Measurements from ENCODE around the gene ZNF648.
"Not testable (repeated sequence)": the region's sequence is repeated elsewhere in the genome, so short reads cannot be mapped to it uniquely, and the experiment has no call there.

Gene ZNF648

DNA sequence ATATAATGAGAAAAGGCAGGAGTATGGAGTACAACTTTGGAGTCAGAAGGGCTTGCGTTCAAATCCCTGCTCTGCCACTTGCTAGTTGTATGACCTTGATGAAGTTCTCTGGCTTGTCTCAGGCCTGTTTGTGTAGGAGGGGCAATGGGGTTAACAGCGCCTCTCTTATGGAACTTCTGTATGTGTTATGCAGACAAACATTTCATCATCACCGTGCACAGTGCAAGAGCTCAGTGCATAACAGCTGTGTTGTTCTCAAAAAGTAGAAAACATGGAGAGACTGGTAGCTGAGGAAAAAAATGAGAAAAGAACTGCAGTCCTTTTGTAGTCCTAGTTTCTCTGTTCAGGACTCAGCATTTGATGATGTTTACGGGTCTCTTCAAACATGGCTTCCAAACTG, 10.4 kb upstream of the ZNF648 start:
- no peak for DNase-seq (ENCODE audit: extremely low read depth in 1 of 2, low read depth in 1 of 2)

DNA sequence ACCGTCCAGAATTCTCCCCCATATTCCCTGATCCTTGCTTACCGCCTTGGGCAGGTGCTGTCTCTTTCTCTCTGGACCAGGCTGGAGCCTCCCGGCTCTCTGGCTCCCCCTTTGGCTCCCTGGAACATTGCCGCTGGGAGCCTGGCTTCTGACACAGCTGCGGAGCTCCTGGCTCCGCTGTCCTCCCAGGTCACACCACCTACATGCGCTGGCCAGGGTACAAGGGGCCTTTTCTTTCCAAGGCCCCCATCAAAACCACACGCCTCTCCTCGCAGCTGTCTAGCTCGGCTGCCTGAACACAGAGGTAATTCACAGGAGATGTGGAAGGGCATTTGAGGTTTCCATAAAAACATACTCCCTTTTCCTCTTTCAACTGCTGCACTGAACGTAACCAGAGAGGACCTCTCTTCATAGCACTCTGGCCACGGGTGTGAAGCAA, 7.5 kb upstream of the ZNF648 start:
- no peak for DNase-seq (ENCODE audit: extremely low read depth in 1 of 2, low read depth in 1 of 2)

DNA sequence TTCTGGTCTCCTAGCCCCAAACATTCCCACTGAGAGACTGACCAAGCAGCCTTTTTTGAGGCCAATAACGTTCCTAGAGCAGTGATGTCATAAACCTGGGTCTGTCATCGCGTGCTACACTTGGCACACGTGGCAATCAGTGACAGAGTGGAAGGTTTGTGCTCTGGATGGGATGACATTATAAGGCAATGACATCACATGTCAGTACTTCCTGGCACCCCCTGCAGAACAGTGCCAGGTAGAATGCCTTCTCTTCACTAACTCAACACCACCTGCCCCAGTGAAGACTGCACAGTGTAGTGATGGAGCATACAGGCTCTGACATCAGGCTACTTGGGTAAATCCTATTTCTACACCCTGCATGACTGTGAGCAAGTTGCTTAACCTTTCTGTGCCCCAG, 5.4 kb upstream of the ZNF648 start:
- DNase-seq (ENCODE audit: extremely low read depth in 1 of 2, low read depth in 1 of 2): no peak

DNA sequence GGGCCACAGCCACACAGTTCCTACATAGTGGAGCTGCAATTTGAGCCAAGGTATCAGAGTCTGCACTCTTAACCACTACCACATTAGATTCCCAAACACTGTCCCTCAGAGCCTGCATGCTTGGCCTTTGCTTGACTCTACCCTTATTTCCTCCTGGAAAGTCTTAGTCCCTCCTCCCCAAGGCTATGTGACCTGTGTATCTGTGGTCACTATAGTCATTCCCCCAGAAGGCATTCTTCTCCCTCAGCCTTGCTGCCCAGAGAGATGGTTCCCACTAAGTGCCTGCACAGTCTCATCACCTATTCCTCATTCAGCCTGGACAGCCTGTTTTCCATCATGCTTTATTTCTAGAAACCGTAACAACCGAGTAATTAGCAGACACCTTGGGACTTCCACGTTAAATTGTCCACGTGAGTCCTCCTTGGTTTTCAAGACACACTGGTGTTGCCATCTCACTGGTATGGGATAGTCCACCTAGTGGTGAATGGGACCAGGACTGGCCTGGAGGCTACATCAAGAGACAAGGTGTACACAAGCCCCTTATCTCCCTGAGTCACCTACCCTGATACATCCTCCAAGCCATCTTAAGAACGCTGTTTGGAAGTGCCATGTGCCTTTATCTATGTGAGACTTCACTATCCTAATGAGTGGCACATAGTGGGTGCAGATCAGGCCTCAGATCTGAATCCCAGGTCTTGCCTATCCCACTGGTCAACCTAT, 3.8 kb upstream of the ZNF648 start:
- no peak for DNase-seq (ENCODE audit: extremely low read depth in 1 of 2, low read depth in 1 of 2)

DNA sequence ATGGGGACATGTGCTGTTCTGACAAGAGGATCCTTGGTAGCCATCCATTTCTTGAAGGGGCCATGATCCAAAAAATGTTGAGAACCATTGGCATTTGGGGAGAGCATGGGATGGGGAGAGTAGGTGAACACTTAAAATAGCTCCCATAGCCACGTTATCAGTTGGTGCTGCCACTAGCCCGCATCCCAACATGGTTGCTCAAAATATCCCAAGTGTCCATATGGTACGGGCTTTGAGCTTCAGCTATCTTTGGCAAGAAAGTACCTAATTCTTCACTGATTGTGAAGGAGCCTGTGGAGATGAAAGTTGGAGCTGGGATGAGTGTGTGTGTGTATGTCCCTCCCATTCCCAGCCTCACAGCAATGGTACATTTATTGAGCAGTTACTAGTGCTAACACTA, 3.1 kb upstream of the ZNF648 start:
- no peak for DNase-seq (ENCODE audit: extremely low read depth in 1 of 2, low read depth in 1 of 2)

DNA sequence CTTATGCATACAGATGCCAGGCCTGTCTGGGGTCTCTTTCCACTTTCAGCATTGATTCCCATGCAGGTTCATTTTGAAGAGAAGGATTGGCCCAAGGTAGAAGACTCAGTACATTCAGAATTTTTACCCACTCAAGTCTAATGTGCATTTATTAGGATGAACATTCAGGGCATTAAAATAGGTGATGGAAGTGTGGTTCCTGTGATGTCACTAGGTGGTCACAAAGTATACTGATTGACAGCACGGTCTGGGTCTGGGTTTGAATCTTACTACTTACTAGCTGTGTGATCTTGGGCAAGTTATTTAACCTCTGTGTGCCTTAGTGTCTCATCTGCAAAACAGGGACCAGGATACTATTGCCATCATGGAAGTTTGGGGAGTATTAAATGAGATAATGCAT, 711 bp upstream of the ZNF648 start:
- no peak for DNase-seq (ENCODE audit: extremely low read depth in 1 of 2, low read depth in 1 of 2)

DNA sequence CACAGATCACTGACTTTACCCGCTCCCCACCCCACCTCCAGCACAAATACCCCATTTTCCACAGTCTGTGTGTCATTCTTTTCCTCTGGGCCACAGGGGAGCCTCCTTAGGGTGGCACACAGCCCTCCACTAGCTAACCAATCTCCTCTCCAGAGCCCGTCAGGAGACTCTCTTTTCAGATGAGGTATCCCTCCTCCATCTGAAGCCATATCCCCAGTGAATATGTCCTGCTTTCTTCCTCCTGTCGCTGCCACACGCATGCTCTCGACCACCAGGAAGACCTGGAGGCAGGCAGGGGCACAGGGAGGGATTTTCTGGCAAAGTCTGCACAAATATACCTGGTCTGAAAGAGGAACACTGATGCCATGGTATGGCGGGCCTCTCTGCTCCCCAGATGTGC, 635 bp downstream of the ZNF648 start:
- DNase-seq (ENCODE audit: extremely low read depth in 1 of 2, low read depth in 1 of 2): no peak

DNA sequence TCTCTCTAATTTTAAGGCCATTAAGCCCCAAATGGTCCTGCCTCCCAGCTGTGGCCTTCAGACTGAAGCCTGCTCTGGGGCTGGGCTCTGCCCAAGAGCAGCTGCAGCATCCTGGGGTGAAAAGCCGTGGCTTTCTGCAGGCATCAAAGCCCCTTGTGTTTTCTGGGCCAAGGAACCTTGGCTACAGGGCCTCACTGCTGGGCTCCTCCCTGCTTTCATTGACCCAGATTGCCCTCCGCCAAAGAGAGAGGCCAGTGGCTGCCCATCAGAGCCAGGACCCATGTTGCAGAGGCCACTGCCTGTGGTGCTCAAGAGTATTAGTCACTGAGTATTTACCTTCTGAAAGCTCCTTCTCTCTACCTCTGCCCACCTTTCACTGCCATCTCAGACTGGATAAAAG, 1.6 kb downstream of the ZNF648 start:
- DNase-seq (ENCODE audit: extremely low read depth in 1 of 2, low read depth in 1 of 2): no peak

DNA sequence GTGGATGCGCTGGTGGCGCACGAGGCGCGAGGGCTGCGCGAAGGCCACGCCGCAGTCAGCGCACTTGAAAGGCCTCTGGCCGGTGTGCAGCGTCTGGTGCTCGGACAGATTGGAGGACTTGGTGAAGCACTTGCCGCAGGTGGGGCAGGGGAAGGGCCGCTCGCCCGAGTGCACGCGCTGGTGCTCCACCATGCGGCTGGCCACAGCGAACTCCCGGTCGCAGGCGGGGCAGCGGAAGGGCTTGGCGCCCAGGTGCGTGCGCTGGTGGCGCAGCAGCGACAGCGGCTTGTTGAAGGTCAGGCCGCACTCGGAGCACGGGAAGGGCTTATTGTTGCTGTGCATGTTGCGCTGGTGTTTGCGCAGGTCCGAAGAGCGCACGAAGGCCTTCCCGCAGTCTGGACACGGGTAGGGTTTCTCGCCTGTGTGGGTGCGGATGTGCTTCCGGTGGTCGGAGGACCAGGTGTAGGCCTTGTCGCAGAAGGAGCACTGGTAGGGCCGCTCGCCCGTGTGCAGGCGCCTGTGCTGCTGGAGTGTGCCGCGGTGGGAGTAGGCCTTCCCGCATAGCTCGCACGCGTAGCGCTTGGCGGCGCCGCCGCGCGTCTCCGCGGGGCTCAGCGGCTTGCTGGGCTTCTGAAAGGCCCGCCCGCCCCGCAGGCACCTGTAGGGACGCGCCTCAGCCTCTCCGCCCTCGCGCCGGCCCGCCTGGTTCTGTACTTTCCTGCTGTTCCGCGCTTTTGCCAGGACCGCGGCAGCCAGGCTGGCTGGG, 4.7 kb downstream of the ZNF648 start:
- DNase-seq (ENCODE audit: extremely low read depth in 1 of 2, low read depth in 1 of 2): no peak

DNA sequence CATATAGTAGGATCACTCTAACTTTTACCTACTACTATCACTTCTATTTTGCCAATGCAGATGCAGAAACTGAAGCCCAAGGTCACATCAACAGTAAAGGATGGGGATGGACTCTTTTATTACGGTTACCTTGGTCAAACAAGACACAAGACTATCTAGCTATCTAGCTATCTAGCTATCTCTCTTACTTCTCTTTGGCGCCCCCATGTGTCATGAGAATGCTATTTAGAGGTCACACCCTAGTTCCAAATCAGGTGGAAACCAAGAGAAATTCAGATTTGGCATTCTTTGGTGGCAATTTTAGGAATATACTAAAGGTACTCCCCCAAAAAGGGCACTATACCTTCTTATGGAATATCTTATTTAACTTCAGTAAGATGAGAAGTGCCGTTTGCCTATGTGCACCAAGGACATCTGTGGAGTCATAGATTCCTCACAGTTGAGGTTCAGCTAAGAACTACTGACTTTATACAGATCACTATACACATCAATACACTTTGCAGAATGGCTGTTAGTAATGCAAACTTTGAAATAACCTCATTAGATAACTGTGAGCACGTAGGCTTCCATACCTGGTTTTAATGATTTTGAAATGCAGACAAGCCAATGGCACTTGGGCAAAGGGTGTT, 6.7 kb downstream of the ZNF648 start:
- DNase-seq (ENCODE audit: extremely low read depth in 1 of 2, low read depth in 1 of 2): peak in 1 of 2 donors; percentile 20

DNA sequence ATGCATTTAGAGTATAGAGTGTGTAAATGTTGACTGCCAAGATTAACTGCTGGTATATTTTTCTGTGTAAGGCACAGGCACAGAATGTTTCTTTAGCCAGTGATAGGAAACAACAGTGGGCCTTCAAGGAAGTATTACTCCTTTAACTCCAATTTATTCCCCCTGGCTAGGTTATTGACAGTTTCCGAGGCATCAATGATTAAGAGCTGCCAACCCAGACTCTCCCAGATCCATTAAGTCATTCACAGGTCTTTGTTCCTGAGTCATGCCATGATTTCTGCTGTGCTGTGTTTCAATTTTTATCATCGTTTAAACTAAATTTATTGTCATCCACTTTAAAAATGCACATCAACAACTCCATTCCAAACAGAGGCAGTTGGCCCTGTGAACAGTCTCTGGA, 9.2 kb downstream of the ZNF648 start:
- DNase-seq (ENCODE audit: extremely low read depth in 1 of 2, low read depth in 1 of 2): no peak

DNA sequence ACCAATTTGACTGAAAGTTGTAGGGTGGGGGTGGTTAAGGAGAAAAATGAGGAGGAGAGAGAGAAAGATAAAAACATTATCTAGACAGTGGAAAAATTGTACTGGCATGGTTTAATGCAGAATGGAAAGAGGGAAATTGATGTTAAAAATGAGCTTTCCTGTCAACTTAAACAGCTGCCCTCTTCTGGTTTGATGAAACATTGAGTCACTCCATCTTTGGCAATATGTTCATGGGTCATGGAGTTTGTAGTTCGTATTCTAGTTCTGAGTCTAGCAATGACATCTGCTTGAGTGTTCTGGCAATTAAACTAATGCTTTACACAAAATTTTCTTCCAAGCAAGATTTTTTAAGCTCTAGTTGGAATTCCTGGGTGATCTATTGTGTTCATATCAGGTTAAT, 9.6 kb downstream of the ZNF648 start:
- DNase-seq (ENCODE audit: extremely low read depth in 1 of 2, low read depth in 1 of 2): no peak

DNA sequence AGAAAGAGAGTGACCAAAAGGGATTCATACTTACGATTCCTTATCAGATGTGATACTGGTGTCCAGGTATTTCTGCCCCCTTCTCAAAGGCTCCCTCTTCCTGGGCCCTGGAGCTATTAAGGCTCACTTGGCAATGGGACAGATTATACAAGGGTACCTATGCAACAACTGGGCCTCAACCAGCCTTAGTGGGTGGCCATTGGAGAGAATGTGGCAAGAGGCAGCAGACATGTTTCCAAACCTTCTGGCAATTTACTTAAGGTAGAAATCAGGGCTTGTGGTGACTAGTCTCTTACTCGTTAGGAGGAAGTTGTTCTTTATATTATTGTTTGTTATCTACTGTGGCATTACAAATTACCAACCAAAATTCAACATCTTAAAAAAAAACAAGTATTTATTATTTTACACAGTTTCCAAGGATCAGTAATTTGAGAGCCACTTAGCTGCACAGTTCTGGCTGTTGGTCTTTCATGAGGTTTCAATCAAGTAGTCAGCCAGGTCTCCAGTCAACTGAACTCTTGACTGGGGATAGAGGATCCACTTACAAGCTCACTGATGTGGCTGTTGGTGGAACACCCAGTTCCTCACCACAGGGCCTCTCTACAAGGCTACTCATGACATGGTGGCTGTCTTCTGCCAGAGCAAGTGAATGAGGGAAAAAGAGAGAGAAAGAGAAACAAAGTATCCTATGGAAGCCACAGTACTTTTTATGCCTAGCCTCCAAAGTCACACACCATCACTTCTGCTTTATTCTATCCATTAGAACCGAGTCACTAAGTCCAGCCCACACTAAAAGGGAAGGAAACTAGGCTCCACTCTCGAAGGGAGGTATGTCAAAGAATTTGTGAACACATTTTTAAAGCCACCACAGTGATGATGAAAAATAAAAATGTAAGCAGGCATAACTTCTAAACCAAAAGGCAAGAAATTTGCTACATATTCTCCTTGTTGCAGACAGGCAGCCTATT, 10.7 kb downstream of the ZNF648 start:
- no peak for DNase-seq (ENCODE audit: extremely low read depth in 1 of 2, low read depth in 1 of 2)

DNA sequence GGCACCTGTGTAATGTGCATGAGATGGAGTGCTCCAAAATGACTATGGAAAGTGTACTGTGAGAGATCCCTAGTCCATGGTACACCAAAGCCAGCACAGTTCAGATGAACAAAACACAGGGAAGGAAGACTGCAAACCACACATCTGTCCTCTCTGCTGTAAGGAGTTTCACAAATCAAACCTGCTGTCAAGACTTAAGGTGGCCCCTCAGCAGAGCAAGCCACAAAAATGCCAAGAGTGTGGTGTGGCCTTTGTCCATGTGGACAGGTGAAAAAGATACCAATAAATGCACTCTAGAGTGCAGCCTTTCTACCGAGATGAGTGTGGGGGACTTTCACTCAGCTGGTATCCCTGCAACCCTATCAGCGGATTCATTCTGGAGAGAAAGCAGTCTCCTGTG, 12.9 kb downstream of the ZNF648 start:
- no peak for DNase-seq (ENCODE audit: extremely low read depth in 1 of 2, low read depth in 1 of 2)

DNA sequence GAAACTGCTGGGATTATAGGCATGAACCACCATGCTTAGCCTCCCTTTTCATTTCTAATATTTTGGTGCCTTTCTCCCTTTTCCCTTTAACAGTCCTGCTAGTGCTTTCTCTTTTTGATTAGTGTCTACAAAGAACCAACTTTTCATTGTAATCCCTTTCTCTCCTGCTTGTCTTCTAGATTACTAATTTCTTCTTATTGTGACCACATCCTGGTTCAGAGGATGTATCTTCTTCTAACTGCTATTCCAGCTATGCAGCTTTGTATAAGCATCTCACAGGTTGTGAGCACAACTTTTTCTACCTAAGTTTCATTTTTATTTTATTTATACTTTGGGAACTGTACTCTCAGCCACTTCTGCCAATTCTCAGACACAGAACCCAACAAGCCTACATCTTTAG, 14.7 kb downstream of the ZNF648 start:
- no peak for DNase-seq (ENCODE audit: extremely low read depth in 1 of 2, low read depth in 1 of 2)

DNA sequence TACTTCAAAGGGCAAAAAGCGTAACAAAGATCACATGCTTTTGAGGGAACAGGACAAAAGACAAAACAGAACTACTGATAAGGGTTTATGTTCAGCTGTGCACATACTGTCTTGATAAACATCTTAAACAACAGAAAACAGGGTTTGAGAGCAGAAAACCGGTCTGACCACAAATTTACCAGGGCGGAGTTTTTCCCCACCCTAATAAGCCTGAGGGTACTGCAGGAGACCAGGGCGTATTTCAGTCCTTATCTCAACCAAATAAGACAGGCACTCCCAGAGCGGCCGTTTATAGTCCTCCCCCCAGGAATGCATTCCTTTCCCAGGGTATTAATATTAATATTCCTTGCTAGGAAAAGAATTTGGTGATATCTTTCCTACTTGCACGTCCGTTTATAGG, 16.0 kb downstream of the ZNF648 start:
- DNase-seq (ENCODE audit: extremely low read depth in 1 of 2, low read depth in 1 of 2): not testable (repeated sequence)

DNA sequence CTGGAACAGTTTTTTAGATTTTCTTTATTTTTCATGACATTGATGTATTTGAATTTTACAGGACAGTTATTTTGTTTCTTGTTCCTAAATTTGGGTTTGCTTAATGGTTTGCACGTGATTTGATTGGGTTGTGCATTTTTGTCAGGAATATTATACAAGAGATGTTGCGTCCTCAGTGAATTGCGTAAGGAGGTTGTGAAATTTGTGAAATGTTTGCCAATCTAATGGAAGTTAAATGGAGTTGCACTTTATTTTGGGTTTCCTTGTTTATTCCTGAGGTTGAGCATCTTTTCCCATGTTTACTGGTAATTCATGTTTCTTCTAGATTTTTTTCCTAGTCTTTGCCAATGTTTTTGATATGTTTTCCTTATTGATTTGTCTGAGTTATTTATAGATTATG, 19.9 kb downstream of the ZNF648 start:
- no peak for DNase-seq (ENCODE audit: extremely low read depth in 1 of 2, low read depth in 1 of 2)

DNA sequence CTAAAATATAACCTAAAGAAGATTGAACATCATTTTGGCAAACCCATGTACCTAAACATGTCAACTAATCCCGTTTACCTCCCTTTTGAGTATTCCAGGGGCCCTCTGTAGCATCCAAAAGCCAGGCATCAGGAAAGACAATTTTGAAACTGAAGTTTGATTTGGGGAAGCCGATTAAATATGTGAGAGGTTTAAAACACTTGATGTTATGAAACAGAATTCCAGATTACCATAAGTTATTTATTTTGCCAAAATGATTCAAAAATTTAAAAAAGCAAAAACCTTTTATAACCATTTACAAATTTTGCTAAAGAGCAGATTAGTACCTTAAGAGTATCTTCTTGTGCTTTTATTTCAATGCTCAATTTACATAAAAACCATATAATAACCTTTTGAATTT, 23.3 kb downstream of the ZNF648 start:
- DNase-seq (ENCODE audit: extremely low read depth in 1 of 2, low read depth in 1 of 2): no peak

DNA sequence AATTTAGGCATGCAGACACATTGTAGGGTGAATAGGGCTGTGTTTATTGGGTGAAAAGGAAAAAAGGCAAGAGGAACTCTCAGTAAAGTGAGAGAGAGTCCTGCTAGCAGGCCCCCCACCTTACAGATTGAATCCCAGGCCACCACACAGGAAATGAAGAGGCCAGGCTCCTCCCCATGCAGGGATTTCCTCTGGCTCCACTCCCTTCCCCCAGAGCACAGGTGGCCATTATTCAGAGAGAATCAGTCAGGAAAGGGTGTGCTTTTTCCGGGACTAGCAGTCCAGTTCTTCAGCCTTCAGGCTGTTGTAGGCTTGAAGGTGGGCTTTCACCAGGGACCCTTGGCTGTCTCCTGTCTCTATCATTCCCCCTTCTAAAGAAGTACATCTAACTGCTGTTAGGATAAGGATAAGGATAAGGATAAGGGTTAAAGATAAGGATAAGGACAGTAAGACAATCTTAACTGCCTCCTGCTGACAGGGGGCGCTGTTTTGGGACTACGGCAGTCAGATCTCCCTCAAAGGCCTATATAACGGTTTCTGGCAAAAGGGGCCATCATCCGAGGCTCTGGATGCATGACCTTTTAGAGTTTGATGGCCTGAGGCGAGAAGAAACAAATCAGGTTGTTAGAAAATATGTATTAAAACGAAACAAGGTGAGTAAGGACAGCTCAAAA, 26.3 kb downstream of the ZNF648 start:
- no peak for DNase-seq (ENCODE audit: extremely low read depth in 1 of 2, low read depth in 1 of 2)

DNA sequence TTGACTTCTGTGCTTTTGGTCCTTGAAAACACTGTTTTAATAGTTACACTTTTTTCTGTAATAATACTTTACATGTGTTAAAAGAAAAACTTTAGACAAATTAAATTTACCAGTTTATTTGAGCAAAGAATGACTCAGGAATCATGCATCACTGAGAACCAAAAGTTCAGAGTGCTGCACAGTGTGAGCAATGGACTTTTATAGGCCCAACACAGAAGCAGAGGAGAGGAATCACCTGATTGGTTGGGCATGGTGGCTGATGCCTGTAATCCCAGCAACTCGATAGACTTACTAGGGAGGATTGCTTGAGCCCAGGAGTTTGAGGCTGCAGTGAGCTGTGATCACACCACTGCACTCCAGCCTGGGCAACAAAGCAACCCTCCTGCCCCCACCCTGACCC, 29.3 kb downstream of the ZNF648 start:
- no peak for DNase-seq (ENCODE audit: extremely low read depth in 1 of 2, low read depth in 1 of 2)
